ENCODE measurements around the gene CYTH3.

The CYTH3 gene

DNA sequence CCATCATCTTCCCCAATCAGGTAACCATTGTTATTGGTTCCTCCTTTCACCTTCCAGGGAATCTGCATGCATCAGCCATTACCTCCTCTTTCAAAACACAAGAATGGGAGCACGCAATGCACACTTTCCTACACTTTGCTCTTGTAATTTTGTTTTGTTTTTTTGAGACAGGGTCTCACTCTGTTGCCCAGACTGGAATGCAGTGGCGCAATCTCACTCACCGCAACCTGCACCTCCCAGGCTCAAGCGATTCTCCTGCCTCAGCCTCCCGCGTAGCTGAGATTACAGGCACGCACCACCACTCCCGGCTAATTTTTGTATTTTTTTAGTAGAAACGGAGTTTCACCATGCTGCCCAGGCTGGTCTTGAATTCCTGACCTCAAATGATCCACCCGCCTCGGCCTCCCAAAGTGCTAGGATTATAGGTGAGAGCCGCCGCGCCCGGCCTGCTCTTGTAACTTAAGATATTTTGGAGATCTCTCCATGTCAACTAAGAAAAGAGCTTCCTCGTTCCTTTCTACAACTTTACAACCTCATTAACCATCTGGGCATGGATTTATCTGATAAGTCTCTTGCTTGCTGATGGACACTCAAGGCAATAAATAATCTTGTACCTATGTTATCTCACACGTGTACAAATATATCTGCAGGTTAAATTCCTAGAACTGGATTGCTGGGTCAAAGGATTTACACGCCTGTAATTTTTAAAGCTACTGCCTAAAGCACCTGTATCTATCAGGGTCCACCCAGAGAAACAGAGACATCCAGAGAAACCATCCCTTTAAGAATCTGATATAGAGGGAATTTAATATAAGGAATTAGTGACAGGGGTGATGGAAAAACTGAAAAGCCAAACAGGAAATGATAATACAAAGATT is 4.2 kb downstream of the CYTH3 start:
- no peak for TF ChIP-seq FOXM1 (IDR thresholded peaks at IDR 0.05; ENCODE audit: borderline replicate concordance, low read depth)
- no peak for TF ChIP-seq NFIC (IDR thresholded peaks at IDR 0.05)
- no peak for TF ChIP-seq EP300 (IDR thresholded peaks at IDR 0.05; ENCODE audit: borderline replicate concordance)
- no peak for TF ChIP-seq RAD21 (IDR thresholded peaks at IDR 0.05; ENCODE audit: low read depth)
- TF ChIP-seq TEAD4 (IDR thresholded peaks at IDR 0.05): no peak
- no peak for TF ChIP-seq TCF12 (IDR thresholded peaks at IDR 0.05; ENCODE audit: low read depth)
- no peak for TF ChIP-seq TAF1 (IDR thresholded peaks at IDR 0.05; ENCODE audit: low read depth)
- TF ChIP-seq, protein P1, sequence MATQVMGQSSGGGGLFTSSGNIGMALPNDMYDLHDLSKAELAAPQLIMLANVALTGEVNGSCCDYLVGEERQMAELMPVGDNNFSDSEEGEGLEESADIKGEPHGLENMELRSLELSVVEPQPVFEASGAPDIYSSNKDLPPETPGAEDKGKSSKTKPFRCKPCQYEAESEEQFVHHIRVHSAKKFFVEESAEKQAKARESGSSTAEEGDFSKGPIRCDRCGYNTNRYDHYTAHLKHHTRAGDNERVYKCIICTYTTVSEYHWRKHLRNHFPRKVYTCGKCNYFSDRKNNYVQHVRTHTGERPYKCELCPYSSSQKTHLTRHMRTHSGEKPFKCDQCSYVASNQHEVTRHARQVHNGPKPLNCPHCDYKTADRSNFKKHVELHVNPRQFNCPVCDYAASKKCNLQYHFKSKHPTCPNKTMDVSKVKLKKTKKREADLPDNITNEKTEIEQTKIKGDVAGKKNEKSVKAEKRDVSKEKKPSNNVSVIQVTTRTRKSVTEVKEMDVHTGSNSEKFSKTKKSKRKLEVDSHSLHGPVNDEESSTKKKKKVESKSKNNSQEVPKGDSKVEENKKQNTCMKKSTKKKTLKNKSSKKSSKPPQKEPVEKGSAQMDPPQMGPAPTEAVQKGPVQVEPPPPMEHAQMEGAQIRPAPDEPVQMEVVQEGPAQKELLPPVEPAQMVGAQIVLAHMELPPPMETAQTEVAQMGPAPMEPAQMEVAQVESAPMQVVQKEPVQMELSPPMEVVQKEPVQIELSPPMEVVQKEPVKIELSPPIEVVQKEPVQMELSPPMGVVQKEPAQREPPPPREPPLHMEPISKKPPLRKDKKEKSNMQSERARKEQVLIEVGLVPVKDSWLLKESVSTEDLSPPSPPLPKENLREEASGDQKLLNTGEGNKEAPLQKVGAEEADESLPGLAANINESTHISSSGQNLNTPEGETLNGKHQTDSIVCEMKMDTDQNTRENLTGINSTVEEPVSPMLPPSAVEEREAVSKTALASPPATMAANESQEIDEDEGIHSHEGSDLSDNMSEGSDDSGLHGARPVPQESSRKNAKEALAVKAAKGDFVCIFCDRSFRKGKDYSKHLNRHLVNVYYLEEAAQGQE (IDR thresholded peaks at IDR 0.05; ENCODE audit: low read depth): no peak
- no peak for TF ChIP-seq CREB1 (IDR thresholded peaks at IDR 0.05; ENCODE audit: low read depth)
- TF ChIP-seq, protein P2, sequence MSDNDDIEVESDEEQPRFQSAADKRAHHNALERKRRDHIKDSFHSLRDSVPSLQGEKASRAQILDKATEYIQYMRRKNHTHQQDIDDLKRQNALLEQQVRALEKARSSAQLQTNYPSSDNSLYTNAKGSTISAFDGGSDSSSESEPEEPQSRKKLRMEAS (IDR thresholded peaks at IDR 0.05): no peak
- no peak for TF ChIP-seq CEBPB (IDR thresholded peaks at IDR 0.05)
- TF ChIP-seq, protein P3, sequence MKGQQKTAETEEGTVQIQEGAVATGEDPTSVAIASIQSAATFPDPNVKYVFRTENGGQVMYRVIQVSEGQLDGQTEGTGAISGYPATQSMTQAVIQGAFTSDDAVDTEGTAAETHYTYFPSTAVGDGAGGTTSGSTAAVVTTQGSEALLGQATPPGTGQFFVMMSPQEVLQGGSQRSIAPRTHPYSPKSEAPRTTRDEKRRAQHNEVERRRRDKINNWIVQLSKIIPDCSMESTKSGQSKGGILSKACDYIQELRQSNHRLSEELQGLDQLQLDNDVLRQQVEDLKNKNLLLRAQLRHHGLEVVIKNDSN (IDR thresholded peaks at IDR 0.05): no peak
- TF ChIP-seq ZBTB7A (IDR thresholded peaks at IDR 0.05; ENCODE audit: low read depth): no peak
- TF ChIP-seq EGR1 (IDR thresholded peaks at IDR 0.05): no peak
- TF ChIP-seq YY1 (IDR thresholded peaks at IDR 0.05; ENCODE audit: low read depth): no peak

DNA sequence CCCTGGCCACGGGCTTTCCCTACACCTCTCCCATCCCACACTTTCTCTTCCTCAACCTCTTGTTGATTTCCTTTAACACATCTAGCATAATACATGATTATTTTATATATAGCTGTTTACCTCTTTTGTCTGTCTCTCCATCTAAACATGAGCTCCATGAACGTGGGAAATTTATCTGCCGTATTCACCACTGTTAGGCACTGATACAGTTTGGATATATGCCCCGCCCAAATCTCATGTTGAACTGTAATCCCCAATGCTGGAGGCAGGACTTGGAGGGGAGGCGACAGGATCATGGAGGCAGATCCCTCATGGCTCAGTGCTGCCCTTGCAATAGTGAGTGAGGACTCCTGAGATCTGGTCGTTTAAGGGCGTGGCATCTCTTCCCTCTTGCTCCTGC is 5.7 kb downstream of the CYTH3 start:
- TF ChIP-seq EP300 (IDR thresholded peaks at IDR 0.05; ENCODE audit: borderline replicate concordance) (no peak), NFIC (IDR thresholded peaks at IDR 0.05) (no peak)

DNA sequence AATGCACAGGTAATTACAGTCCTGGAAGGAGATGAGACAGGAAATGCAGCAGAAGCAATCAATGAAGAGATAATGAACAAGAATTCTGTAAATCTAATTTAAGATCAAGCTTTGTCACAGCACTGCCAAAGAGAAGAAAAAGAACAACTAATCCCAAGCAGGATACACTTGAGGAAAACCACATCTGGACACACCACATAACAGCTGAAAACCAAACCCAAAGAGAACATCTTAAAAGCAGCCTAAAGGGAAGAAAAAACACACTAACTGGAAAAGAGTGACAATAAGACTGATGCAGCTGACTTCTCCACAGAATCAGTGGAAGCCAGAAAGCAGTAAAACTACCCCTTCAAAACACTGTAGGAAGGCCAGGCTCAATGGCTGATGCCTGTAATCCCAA is 10.2 kb downstream of the CYTH3 start:
- TF ChIP-seq, protein P1 (IDR thresholded peaks at IDR 0.05; ENCODE audit: low read depth): no peak
- TF ChIP-seq TAF1 (IDR thresholded peaks at IDR 0.05; ENCODE audit: low read depth) (no peak), TEAD4 (IDR thresholded peaks at IDR 0.05) (no peak), CREB1 (IDR thresholded peaks at IDR 0.05; ENCODE audit: low read depth) (no peak), FOXM1 (IDR thresholded peaks at IDR 0.05; ENCODE audit: borderline replicate concordance, low read depth) (no peak), YY1 (IDR thresholded peaks at IDR 0.05; ENCODE audit: low read depth) (no peak), CEBPB (IDR thresholded peaks at IDR 0.05) (no peak), RAD21 (IDR thresholded peaks at IDR 0.05; ENCODE audit: low read depth) (no peak), NFIC (IDR thresholded peaks at IDR 0.05) (no peak), EP300 (IDR thresholded peaks at IDR 0.05; ENCODE audit: borderline replicate concordance) (no peak)
- TF ChIP-seq, protein P2 (IDR thresholded peaks at IDR 0.05): no peak
- TF ChIP-seq, protein P3 (IDR thresholded peaks at IDR 0.05): no peak

DNA sequence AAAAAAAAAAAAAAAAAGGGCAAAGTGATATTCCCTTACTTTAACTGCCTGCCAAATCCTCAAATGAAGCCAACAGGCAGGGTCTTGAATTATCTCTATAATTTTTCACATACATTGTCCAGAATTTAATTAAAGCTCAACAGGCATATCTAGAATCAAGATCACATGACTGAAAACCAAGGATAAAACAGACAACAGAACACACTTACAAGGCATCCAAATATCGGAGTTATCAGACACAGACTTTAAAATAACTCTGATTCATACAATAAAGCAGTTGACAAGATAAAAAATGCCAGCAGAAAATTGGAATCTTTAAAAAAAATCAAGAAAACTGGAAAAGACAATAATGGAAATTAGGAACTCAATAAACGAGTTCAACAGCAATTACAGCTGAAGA is 10.7 kb downstream of the CYTH3 start:
- TF ChIP-seq EGR1 (IDR thresholded peaks at IDR 0.05): no peak
- TF ChIP-seq CREB1 (IDR thresholded peaks at IDR 0.05; ENCODE audit: low read depth): no peak
- no peak for TF ChIP-seq EP300 (IDR thresholded peaks at IDR 0.05; ENCODE audit: borderline replicate concordance)
- no peak for TF ChIP-seq RAD21 (IDR thresholded peaks at IDR 0.05; ENCODE audit: low read depth)
- TF ChIP-seq ZBTB7A (IDR thresholded peaks at IDR 0.05; ENCODE audit: low read depth): no peak
- no peak for TF ChIP-seq TCF12 (IDR thresholded peaks at IDR 0.05; ENCODE audit: low read depth)
- no peak for TF ChIP-seq TEAD4 (IDR thresholded peaks at IDR 0.05)
- TF ChIP-seq YY1 (IDR thresholded peaks at IDR 0.05; ENCODE audit: low read depth): no peak

DNA sequence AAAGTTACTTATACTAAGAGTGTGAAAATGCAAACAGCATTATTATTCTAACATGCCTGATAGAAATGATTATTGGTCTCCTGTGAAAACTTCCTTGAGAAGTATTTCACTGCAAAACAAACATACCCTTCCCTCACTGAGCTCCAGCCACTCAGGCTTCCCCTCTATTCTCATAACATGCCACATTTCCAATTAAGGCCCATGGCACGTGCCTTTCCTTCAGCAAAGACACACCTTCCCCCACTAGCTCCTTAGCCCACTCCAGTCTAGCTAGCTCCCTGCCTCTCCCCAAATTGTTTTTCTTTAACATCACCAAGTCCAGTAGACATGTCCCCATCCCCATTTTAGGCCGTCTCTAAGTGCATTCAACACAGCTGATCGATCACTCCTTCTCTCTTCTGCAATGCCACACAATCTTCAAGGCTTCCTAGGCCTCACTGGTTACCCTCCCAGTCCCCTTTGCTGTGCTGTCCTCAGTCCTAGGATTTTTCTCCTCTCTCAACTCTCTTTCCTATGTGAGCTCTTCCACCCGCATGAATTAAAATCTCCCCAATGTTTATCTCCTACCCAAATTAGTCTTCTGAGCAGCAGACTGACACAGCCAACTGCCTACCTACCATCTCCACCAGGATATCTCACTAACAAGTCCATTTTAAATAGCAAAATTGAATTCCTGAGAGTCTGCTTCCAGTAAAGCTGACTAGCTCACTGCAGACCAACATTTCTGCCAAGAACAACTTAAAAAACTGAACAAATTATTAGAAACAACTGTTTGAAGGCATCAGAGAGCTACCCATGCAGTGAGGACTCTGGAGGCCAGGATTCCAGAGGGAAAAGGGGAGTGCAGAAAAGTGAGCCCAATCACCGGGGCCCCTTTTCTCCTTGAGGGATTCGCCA is 11.9 kb downstream of the CYTH3 start:
- TF ChIP-seq YY1 (IDR thresholded peaks at IDR 0.05; ENCODE audit: low read depth) (no peak), CEBPB (IDR thresholded peaks at IDR 0.05) (no peak), TCF12 (IDR thresholded peaks at IDR 0.05; ENCODE audit: low read depth) (no peak), TEAD4 (IDR thresholded peaks at IDR 0.05) (no peak), FOXM1 (IDR thresholded peaks at IDR 0.05; ENCODE audit: borderline replicate concordance, low read depth) (no peak), CREB1 (IDR thresholded peaks at IDR 0.05; ENCODE audit: low read depth) (no peak), TAF1 (IDR thresholded peaks at IDR 0.05; ENCODE audit: low read depth) (no peak), ZBTB7A (IDR thresholded peaks at IDR 0.05; ENCODE audit: low read depth) (no peak), NFIC (IDR thresholded peaks at IDR 0.05) (no peak), RAD21 (IDR thresholded peaks at IDR 0.05; ENCODE audit: low read depth) (no peak), EGR1 (IDR thresholded peaks at IDR 0.05) (no peak), EP300 (IDR thresholded peaks at IDR 0.05; ENCODE audit: borderline replicate concordance) (no peak)
- TF ChIP-seq, protein P3 (IDR thresholded peaks at IDR 0.05): no peak
- TF ChIP-seq, protein P1 (IDR thresholded peaks at IDR 0.05; ENCODE audit: low read depth): no peak
- TF ChIP-seq, protein P2 (IDR thresholded peaks at IDR 0.05): no peak

Data from Ishikawa (cell line).